ENCODE results near the gene ARHGEF7. TPM values are rescaled to one million over a fixed set of nuclear protein-coding genes. Genes with fewer than 3 reads are reported as not detected.

The ARHGEF7 gene
- total RNA-seq, 1 experiment from 2014 or later: 47.3 TPM

GRCh38 chr13:111184458-111185401, 69.6 kb downstream of the ARHGEF7 start:
- H3K27me3 Mint-ChIP-seq (ENCODE audit: low read depth): no peaks in the 10 kb centered on the region
- H3K27ac Mint-ChIP-seq: peak overlapping the region; percentile 77; the same call in 1 of the 2 replicates
- ChIA-PET CTCF (interaction anchor here (0.6 kb wide), 2 partner anchors 9 to 256 kb away, joined by 3 read pairs; no protein-coding TSS in a partner anchor), POLR2A (no interaction called here)
- no peak for TF ChIP-seq USF2 (CRISPR knock-in tag; IDR thresholded peaks at IDR 0.05)
- TF ChIP-seq ZNF138 (CRISPR knock-in tag; conservative IDR thresholded peaks at IDR 0.05): no peak
- no peak for TF ChIP-seq ARID4B (CRISPR knock-in tag; IDR thresholded peaks at IDR 0.05; ENCODE audit: borderline replicate concordance)
- no peak for TF ChIP-seq KAT7 (CRISPR knock-in tag; IDR thresholded peaks at IDR 0.05; ENCODE audit: borderline replicate concordance)
- no peak for TF ChIP-seq SP1 (CRISPR knock-in tag; conservative IDR thresholded peaks at IDR 0.05)
- TF ChIP-seq MLX (CRISPR knock-in tag; IDR thresholded peaks at IDR 0.05): no peak
- H3K9me3 Mint-ChIP-seq: peaks cover 8% of the 10 kb centered on the region
- DNase-seq (ENCODE audit: low spot score): no peak
- peaks cover 14% of the 10 kb centered on the region for H3K36me3 Mint-ChIP-seq
- peaks cover 51% of the 10 kb centered on the region for H3K4me1 Mint-ChIP-seq
- no peak overlapping the region for H3K4me3 Mint-ChIP-seq
- no peak for ATAC-seq

GRCh38 chr13:111186305-111186935, 71.3 kb downstream of the ARHGEF7 start:
- Mint-ChIP-seq H3K36me3 (peaks cover 17% of the 10 kb centered on the region), H3K4me1 (peaks cover 60% of the 10 kb centered on the region), H3K9me3 (peaks cover 12% of the 10 kb centered on the region), H3K27ac (no peak overlapping the region), H3K4me3 (no peak overlapping the region), H3K27me3 (ENCODE audit: low read depth) (no peaks in the 10 kb centered on the region)
- DNase-seq (ENCODE audit: low spot score): no peak
- POLR2A ChIA-PET: no interaction called here
- ATAC-seq: no peak
- CTCF ChIA-PET: no interaction called here
- TF ChIP-seq SMAD3 (CRISPR knock-in tag; IDR thresholded peaks at IDR 0.05; ENCODE audit: borderline replicate concordance) (no peak), ZNF671 (CRISPR knock-in tag; IDR thresholded peaks at IDR 0.05) (no peak), OVOL2 (CRISPR knock-in tag; IDR thresholded peaks at IDR 0.05; ENCODE audit: borderline replicate concordance) (no peak), NR2C2 (CRISPR knock-in tag; IDR thresholded peaks at IDR 0.05) (no peak), ZNF263 (CRISPR knock-in tag; IDR thresholded peaks at IDR 0.05; ENCODE audit: low read depth) (no peak), IRF1 (CRISPR knock-in tag; IDR thresholded peaks at IDR 0.05) (no peak), FOXP1 (CRISPR knock-in tag; IDR thresholded peaks at IDR 0.05; ENCODE audit: borderline replicate concordance) (no peak), KAT7 (CRISPR knock-in tag; IDR thresholded peaks at IDR 0.05; ENCODE audit: borderline replicate concordance) (no peak), E2F1 (CRISPR knock-in tag; IDR thresholded peaks at IDR 0.05) (no peak), TCF7 (CRISPR knock-in tag; IDR thresholded peaks at IDR 0.05; ENCODE audit: low read depth) (no peak), NR3C1 (CRISPR knock-in tag; conservative IDR thresholded peaks at IDR 0.05; ENCODE audit: low read depth) (no peak), HMGXB4 (CRISPR knock-in tag; IDR thresholded peaks at IDR 0.05) (no peak), MAX (CRISPR knock-in tag; IDR thresholded peaks at IDR 0.05) (no peak), ATF6 (CRISPR knock-in tag; IDR thresholded peaks at IDR 0.05) (no peak)
